Panc1 (cell line): ENCODE measurements around the gene MT1HL1. TPM values are rescaled to one million over a fixed set of nuclear protein-coding genes. Genes with fewer than 3 reads are reported as not detected.
"Not testable (repeated sequence)": the region's sequence is repeated elsewhere in the genome, so short reads cannot be mapped to it uniquely, and the experiment has no call there.

ENCODE experiments used
- ATAC-seq: fragments of 200-7000 bp; cut with Tn5 transposase; 2 replicates; pipeline ENCODE4 v1.9.1; 2020; ENCODE audit warnings: mild to moderate bottlenecking, moderate library complexity
- BruUV-seq: library from RNA; stranded (reverse); fragments of 400-500 nt; replicated peaks from 2 replicates; lab custom pipeline; 2021; lab: Mats Ljungman, UMichigan
- CTCF ChIA-PET: fragments of 300-600 bp; sonication (Branson Sonifier 250); formaldehyde crosslinking; loops from one replicate; lab custom pipeline; 2022; ENCODE audit warnings: antibody characterized with exemption; lab: Charles Lee
- POLR2A ChIA-PET: fragments of 300-600 bp; sonication (Branson Sonifier 250); formaldehyde crosslinking; loops from one replicate; lab custom pipeline; 2022; ENCODE audit warnings: antibody characterized with exemption; lab: Charles Lee
- DNase-seq: peaks from one replicate; pipeline ENCODE4 v3.0.0-alpha.2; 2010; ENCODE audit warnings: low read depth, low spot score
- H3K27ac ChIP-seq: 2 replicates; pipeline ENCODE4 v1.5.1; 2011; ENCODE audit warnings: mild to moderate bottlenecking, low read length, inconsistent platforms
- H3K27me3 ChIP-seq: fragments of 200-500 bp; sonication (Bioruptor generic); 2 replicates; pipeline ENCODE4 v1.6.0; 2014; ENCODE audit warnings: low read length, inconsistent platforms; ENCODE audit not compliant: control insufficient read depth, insufficient read depth
- H3K36me3 ChIP-seq: fragments of 200-500 bp; sonication (Bioruptor generic); 2 replicates; pipeline ENCODE4 v1.5.1; 2014; ENCODE audit warnings: inconsistent platforms, mild to moderate bottlenecking, low read length, moderate library complexity; ENCODE audit not compliant: control insufficient read depth, insufficient read depth
- H3K4me1 ChIP-seq: 2 replicates; pipeline ENCODE4 v1.5.1; 2011; ENCODE audit warnings: inconsistent platforms, mild to moderate bottlenecking, low read length, moderate library complexity; ENCODE audit not compliant: control insufficient read depth, insufficient read depth
- H3K4me3 ChIP-seq, 2 experiments: 2 replicates each; pipeline ENCODE4 v1.5.1; 2011 to 2012; ENCODE audit warnings: low read depth in 2 of 2, low read length in 2 of 2, mild to moderate bottlenecking in 2 of 2, inconsistent platforms in 1 of 2, moderate library complexity in 1 of 2
- H3K9me3 ChIP-seq: fragments of 200-500 bp; sonication (Bioruptor generic); 2 replicates; pipeline ENCODE4 v1.5.1; 2014; ENCODE audit warnings: low read depth, mild to moderate bottlenecking, inconsistent platforms, low read length, moderate library complexity; ENCODE audit not compliant: control insufficient read depth, insufficient read depth
- CTCF ChIP-seq: fragments of 450-650 bp; IDR thresholded peaks from 2 replicates; pipeline ENCODE4 v1.5.1; 2017; ENCODE audit warnings: mild to moderate bottlenecking
- POLR2AphosphoS5 ChIP-seq: IDR thresholded peaks from 2 replicates; pipeline ENCODE4 v1.6.1; 2012; ENCODE audit warnings: mild to moderate bottlenecking, low read depth, low read length, moderate library complexity
- REST ChIP-seq, 2 experiments: IDR thresholded peaks; 2 replicates each; pipeline ENCODE4 v1.6.1; 2011 to 2012; ENCODE audit warnings: low read depth in 2 of 2, control low read depth in 1 of 2, low read length in 1 of 2, mild to moderate bottlenecking in 1 of 2, moderate library complexity in 1 of 2; ENCODE audit not compliant: insufficient read depth in 1 of 2
- SIN3A ChIP-seq: IDR thresholded peaks from 2 replicates; pipeline ENCODE4 v1.6.1; 2012; ENCODE audit warnings: low read depth, mild to moderate bottlenecking, low read length, moderate library complexity, borderline replicate concordance; ENCODE audit not compliant: insufficient read depth
- TCF7L2 ChIP-seq: IDR thresholded peaks from 2 replicates; pipeline ENCODE4 v1.6.1; 2011; ENCODE audit warnings: mild to moderate bottlenecking, low read depth, low read length, inconsistent platforms
- in situ Hi-C: cut with HindIII; loops from 2 replicates; pipeline ENCODE4 v1.10.0; 2016; ENCODE audit warnings: low sequenced_read_pairs, low pct_unique_long_range_greater_than_20kb
- intact Hi-C: fragments of 100-400 bp; cut with micrococcal nuclease; formaldehyde crosslinking; loops from one replicate; pipeline ENCODE4 v1.10.0; 2022; ENCODE audit not compliant: unreplicated experiment
- total RNA-seq: library from RNA; stranded (reverse); gene quantifications from one replicate; pipeline ENCODE4 v1.2.1, GENCODE V29; 2021; ENCODE audit not compliant: unreplicated experiment

Gene MT1HL1
- total RNA-seq, 1 experiment from 2014 or later, result not detected

GRCh38 chr1:236975461-236975860 is 28.8 kb downstream of the MT1HL1 start:
- Histone ChIP-seq H3K4me3 (no peak overlapping the region), H3K9me3 (no peaks in the 10 kb centered on the region), H3K27me3 (peaks cover 2% of the 10 kb centered on the region; the same call in 1 of the 2 replicates), H3K27ac (no peak overlapping the region), H3K36me3 (no peaks in the 10 kb centered on the region), H3K4me1 (no peaks in the 10 kb centered on the region)
- BruUV-seq, result no TSS peak
- no peak for DNase-seq
- ATAC-seq, result no peak
- POLR2A ChIA-PET, result no interaction called here
- in situ Hi-C loops (no loop called here), intact Hi-C loops (no loop called here)
- TF ChIP-seq SIN3A (no peak), REST (IDR thresholded peaks at IDR 0.05; ENCODE audit: insufficient read depth in 1 of 2, low read depth in 2 of 2, low read length in 1 of 2) (no peak), CTCF (no peak), TCF7L2 (no peak), POLR2AphosphoS5 (no peak)
- CTCF ChIA-PET, result no interaction called here

- H3K4me3 ChIP-seq, ATAC-seq, CTCF ChIA-PET, H3K9me3 ChIP-seq, H3K27me3 ChIP-seq, in situ Hi-C loops, BruUV-seq, DNase-seq, H3K4me1 ChIP-seq, H3K27ac ChIP-seq, intact Hi-C loops, H3K36me3 ChIP-seq, POLR2A ChIA-PET: not testable (repeated sequence)
Measured at GRCh38 chr1:236974025-236974424, 30.2 kb downstream of the MT1HL1 start.

- no peaks in the 10 kb centered on the region for H3K4me1 ChIP-seq
- H3K27me3 ChIP-seq, result peaks cover 7% of the 10 kb centered on the region; the same call in 1 of the 2 replicates
- POLR2A ChIA-PET, result no interaction called here
- CTCF ChIA-PET, result no interaction called here
- H3K36me3 ChIP-seq, result no peaks in the 10 kb centered on the region
- in situ Hi-C loops (no loop called here), intact Hi-C loops (no loop called here)
- no peak for ATAC-seq
- no peak overlapping the region for H3K4me3 ChIP-seq
- no TSS peak for BruUV-seq
- no peak overlapping the region for H3K27ac ChIP-seq
- TF ChIP-seq REST (IDR thresholded peaks at IDR 0.05; ENCODE audit: insufficient read depth in 1 of 2, low read depth in 2 of 2, low read length in 1 of 2) (no peak), POLR2AphosphoS5 (no peak), SIN3A (no peak), TCF7L2 (no peak), CTCF (no peak)
- H3K9me3 ChIP-seq, result no peaks in the 10 kb centered on the region
- no peak for DNase-seq
Measured at GRCh38 chr1:236966636-236967035, 37.6 kb downstream of the MT1HL1 start.
